Loucy (cell line): ENCODE data around the gene MTO1.

ENCODE experiments used
- CTCF ChIP-seq: fragments of 200-600 bp; sonication (generic); conservative IDR thresholded peaks from 2 replicates; pipeline ENCODE4 v1.5.1; 2014; ENCODE audit warnings: mild to moderate bottlenecking, antibody characterized with exemption, low read length
- EZH2phosphoT487 ChIP-seq: fragments of 200-600 bp; IDR thresholded peaks from 2 replicates; pipeline ENCODE4 v1.6.1; 2018; ENCODE audit warnings: antibody characterized with exemption, mild to moderate bottlenecking, moderate library complexity, borderline replicate concordance

- TF ChIP-seq CTCF (no peak), EZH2phosphoT487 (no peak)
Measured at GRCh38 chr6:73520688-73521350, 59.3 kb downstream of the MTO1 start, which contains the start of gene EEF1A1.
